Stimulated activated CD8-positive, alpha-beta memory T cell treated with anti-CD3 and anti-CD28 coated beads, Interleukin-15, amount 100 ng/mL, for 1 hour (primary cell): Measurements from ENCODE around the gene YPEL1.
A peak's percentile ranks its signal among the peaks of the same experiment; 100 is the strongest.

Experiments
- DNase-seq: peaks from one replicate; pipeline ENCODE4 v3.0.0-alpha.2; 2020; ENCODE audit warnings: low read depth

YPEL1 gene

DNA sequence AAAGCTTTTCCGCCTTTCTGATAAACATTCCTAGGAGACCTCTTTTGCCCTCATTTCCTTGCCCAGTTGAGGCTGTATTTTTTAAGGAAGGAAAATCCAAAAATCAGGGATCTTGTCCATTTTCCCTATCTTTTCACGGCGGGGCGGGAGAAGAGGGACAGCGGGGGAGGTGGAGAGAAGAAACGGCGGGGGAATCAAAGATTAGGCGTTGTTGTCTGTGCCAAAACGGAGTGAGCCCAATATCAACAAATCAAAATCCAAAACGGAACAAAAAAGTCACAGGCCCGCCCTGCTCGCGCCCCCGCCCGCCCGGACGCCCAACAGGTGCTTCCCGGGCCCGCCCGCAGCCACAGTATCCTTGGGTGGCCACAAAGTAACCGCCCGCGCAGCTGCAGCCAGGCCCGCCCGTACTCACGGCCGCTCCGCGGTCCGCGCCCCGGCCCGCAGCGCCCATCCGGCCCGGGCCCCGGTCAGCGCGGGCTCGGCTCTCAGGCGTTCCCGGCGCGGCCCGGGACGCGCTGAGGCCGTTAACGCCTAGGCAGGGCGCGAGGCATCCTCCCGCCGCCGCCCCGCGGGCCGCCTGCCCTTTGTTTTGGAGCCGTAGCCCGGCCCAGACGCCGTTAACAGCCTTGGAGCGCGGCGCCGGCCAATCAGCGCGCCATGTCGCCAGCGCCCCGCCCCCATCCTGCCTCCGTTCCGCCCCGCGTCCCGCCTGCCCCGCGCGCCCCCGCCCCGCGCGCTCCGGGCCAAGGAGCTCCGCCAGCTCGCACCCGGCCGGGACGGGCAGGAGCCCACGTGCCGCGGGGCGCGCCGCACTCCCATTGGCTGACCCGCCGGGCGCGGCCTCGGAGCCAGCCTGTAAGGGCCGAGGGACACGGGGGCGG is at the start of gene YPEL1:
Gene YPEL1 (minus strand): TSS at position 595 of the 884 bp plus-strand sequence. CDS start 25,050 bp downstream, outside the sequence.
- peak; percentile 84 for DNase-seq

DNA sequence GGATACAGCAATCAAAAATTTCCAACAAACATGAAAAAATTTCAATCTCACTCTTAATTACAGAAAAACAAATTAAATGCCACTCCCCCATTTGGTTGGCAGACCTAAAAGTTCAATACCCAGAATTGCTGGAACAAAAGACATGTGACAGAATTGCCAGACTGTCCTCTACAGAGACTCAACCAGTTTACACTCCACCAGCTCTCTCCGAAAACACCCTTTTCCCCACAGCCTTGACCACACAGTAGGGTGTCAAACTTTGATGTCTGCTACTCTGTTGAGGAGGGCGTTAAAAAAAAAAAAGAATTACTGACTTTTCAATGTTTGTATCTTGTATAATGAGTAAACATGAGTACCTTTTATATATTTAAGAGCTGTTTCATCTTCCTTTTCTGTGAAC is 44.7 kb upstream of the YPEL1 start:
- no peak for DNase-seq

- no peak for DNase-seq
Observed at GRCh38 chr22:21779444-21779843, 43.9 kb upstream of the YPEL1 start.

DNA sequence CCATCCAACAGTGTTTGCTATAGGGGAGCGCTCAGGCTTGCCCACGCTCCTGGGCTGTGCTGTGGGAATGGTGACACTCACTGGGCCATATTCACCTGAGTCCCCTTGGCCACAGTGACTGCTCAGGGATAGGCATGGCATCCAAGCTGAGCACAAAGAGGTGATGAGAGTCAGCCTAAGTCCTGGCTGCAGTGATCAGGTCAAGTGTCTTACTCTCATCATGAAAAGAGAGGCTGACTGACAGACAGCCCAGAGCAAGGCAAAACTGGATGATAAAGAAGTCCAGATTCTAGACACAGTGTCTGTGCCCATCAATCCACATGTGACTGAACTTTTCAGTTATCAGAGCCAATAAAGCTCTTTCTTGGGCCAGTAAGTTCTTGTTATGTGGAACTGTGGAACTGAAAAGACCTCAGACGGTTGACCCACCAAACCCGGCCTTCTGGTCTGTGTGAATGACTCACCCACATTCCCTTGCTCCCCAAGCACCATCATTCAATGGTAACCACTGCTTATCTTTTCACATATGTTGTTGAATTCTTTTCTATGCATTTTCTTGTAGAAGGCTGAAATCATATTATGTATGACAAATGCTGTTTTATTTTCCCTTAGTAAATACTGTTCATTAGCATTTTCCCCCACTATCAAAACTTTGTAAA is 43.2 kb upstream of the YPEL1 start:
- DNase-seq = no peak

GRCh38 chr22:21771631-21771976 is 36.0 kb upstream of the YPEL1 start:
- no peak for DNase-seq

GRCh38 chr22:21768435-21768834 is 32.8 kb upstream of the YPEL1 start:
- DNase-seq = no peak

GRCh38 chr22:21766691-21767462 is 31.3 kb upstream of the YPEL1 start:
- DNase-seq = peak; percentile 22

- DNase-seq = no peak
Observed at GRCh38 chr22:21765909-21766529, 30.4 kb upstream of the YPEL1 start.

DNA sequence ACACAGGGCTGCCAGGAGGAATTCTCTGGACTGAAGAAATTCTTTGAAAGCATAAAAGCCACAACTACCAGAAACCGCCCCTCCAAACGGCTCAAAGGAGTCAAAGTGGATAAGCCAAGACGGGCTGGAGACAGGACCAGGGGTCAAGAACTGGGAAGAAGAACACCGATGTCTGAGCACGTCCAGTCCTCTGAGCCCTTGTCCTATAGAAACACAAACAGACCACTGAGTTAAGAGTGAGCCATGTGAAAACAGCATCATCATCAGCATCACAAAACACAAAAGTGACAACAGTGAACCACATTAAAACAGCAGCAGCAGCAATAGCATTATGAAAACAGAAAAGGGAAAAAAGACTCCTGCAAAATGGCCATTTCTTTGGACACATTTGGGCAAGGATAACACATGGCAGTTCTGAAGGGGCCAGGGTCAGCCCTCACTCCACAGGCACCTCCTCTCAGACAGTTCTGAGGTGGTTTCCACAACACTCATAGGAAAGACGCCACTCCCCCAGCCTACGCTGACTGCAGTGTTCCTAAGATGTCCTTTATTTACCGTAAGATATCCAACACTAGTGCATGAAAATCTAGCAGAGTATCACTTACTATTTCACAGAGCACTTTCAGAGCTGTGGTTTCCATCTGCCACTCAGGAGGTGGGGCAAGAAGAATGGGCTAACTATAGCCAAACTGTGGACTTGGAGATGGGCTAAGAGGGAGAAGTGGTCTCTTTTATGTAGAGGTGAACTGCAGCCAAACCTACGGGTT is 28.6 kb upstream of the YPEL1 start:
- no peak for DNase-seq

DNA sequence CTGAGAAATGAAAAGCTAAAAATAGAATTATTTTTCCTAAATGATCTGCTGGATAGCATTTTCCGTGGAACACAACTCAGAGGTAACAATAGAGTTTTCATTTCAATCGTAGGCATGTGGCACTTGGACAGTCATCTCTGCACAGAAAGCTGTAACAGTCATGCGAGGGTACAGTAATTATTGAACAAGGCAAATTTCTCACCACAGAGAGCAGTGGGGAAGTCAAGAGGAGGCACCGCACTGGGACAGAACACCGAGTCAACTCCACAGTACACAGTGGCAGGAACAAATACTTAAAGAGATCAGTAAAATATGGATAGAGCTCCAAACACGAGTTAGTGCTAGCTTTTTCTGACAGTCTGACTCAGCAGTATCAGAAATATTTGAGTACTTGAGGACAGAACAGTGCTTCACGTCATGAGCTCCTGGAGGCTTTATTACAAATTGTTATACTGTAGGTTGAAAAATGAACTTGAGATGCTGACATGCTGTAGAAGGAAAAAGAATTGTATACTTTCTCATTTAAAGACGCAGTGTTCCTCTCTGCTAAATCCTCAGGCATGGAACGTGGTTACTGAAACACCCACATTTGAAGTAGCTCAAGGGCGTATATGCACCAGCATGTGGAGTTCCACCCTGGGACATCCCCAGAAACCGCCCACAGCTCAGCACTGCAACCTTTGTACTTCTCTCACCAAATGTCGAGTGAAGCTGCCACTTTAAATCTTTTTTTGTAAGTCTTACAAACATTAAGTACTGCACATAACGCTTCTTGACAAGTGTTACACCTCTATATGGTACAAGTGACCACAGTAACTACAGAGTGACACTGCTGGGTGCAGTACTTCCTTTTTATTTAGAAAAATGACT is 27.4 kb upstream of the YPEL1 start:
- DNase-seq = no peak

DNA sequence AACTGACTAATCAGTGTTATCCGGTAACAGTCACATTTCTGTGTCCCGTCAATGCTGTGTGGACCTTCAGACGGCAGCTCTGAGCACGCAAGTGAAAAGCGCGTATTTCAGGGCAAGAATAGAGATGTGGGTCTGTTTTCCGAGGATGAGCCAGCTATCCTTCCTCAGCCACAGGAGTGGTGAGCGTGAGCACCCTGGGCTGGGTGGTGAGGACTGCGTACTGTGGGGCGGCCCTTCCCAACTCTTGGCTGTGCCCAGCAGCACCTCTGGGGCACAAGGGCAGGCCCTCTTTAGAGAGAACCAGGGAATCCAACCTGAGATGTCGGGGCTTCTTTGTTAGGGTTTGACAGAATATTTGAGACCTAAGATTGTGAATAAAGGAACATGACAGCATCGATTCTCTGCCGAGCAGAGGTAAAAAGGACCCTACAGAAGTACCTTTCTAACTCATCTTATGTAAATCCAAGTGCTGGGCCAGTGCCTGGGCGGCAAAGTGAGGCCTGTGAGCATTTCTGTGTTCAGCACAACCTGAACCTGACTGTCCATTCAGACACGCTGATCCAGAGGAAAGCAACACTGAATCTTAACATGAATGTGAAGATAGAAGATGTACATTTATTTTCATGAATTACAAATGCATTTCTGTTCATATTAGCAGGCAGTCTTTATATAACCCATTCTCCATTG is 26.5 kb upstream of the YPEL1 start:
- no peak for DNase-seq

DNA sequence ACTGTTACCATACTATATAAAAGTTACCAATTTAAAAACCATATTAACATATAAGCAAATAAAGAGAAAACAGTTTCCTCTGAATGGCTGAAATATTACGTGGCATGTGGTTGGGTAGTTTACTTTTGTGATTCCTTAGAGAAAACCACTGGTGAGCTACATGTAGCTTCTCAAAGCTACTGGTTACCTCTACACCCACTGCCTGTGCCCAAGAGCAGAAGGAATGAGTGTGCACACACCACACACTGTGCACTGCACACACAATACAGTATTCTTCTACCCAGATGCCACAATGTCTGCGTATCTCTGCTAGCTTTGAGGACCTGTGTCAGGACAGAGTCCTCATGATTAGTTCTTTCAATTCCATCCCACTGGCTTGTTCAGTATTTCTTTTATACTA is 25.5 kb upstream of the YPEL1 start:
- no peak for DNase-seq

- DNase-seq = no peak
Observed at GRCh38 chr22:21760640-21761039, 25.0 kb upstream of the YPEL1 start.

GRCh38 chr22:21759646-21760376 is 24.2 kb upstream of the YPEL1 start:
- no peak for DNase-seq

DNA sequence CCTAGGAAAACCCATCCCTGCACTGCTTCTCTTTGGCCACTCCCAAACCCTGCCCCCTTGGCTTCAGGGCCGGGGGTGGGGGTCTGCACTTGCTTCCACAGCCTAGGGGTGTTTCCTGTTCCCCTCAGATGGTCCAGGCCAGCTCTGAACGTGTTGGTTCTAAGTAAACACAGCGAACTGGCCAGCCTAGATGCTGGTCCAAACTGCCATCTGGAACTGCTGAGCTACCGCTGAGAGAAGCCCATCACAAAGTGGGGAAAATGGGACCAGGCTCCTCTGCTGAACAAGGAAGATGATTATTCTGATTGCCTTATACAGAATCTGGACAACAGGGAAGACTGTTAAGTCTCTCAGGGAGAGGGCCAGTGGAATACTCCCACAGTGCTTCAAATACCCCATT is 23.5 kb upstream of the YPEL1 start:
- DNase-seq = no peak

- DNase-seq = no peak
Observed at GRCh38 chr22:21758091-21758864, 22.7 kb upstream of the YPEL1 start.

DNA sequence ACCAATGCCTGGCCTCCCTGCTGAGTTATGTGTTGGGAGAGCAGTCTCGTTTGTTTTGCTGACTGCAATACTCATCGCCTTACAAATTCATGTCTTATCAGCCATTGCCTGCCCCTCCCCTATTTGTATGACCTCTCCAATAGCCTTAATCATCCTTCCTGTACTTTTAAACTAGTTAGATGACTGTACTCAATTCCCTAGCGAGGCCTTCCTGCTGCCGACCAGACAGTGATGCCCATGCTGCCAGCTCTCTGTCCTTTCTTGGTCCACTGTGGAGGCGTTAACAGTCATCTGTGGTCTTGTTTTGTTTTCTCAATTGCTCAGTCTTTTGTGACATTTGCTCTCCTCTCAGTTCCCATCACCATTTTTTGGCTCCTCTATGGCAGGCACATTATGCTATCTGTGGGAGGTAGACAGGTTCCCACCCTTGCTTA is 20.3 kb upstream of the YPEL1 start:
- DNase-seq = no peak

GRCh38 chr22:21754523-21754922 is 18.9 kb upstream of the YPEL1 start:
- DNase-seq = no peak
